Activated CD8-positive, alpha-beta memory T cell treated with anti-CD3 and anti-CD28 coated beads, Interleukin-2, amount 50 U/mL, for 48 hours (primary cell): Measurements from ENCODE around the gene ST3GAL5.

Experiments used
- DNase-seq: peaks from one replicate; pipeline ENCODE4 v3.0.0-alpha.2; 2020

Gene ST3GAL5

DNA sequence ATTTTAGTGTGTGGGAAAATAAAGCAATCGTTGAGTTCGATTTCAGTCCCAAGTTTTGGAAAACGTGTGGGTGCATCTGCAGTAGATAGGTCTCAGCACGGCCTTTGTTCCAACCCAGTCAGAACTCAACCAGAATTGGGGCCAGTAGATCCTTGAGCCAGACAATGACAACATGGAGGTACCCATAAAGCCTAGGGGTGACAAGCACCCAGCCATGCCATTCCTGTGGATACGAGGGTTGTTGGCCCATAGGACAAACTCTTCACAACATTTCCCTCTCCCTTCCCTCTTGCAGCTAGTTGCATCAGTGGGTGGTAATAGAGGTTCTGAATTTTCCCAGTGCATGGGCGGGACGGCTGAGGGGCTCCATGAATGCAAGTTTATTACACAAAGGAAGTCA lies 60.1 kb downstream of the ST3GAL5 start:
- no peak for DNase-seq

DNA sequence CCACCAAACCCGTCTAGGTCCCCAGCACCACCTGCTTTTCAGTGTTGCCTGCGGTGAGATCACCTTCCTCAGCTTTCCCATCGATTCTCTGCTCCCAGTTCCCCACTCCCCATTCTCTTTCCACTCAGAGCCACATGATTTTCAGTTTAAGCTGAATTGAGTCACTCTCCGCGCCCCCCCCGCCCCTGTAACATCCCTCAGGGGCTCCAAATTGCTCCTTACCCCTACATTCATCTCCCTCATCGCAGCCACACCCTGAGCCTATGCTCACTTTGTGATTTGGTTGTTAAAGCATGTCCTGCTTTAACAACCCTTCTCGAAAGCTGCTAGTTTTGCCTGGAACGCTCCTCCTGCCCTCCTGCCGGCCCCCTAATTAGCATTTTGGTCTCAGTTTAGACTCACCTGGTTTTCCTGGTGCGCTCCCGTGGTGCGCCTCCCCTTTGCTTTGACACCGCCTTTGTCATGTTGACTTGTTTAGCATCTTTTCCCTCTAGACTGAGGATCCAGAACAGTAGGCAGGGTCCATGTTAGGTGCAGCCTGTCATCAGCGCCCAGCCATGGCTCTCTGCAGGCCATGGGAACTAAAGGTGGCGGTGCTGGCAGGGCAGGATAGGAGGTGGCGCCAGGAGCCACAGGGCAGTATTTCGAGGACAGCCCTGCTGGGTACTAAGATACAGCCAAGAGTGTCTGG lies 60.8 kb downstream of the ST3GAL5 start:
- no peak for DNase-seq

DNA sequence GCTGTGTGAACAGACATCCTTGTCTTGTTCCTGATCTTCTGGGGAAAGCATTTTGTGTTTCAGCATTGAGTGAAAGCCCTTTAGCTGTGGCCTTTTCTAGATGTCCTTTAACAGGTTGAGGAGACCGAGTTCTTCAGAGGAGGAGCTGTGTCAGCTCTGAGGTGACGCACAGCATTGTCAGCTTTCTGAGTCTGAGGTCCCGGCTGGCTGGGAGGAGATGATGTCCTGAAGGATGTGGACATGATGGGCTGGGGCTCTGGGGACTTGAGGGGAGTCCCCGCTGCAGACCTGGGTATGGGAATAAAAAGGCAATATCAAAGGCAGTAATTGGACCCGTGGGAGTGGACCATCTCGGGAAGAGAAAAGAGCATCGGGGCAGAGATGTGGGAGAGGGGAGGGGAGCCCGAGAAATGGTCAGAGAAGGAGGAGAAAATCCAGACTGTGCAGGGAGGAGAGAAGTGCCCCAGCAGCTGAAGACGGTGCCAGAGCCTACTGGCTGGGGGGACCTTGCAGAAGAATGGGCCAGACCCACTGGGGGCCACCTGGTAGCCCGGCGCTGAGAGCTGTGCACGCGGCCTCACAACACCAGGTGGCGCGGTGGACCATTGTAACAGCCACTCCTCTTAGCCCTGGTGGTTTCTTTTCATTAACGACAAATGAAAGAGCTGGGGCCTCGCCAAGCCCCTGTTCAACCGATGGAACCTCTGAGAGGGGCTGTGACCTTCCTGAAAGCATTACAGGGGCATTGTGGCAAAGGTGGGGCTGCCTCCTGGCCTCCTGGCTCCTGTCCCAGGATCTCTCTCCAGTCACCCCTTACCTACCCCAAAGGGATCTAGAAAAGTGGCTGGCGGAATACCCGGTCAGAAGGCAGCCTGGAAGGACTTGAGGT lies 61.6 kb downstream of the ST3GAL5 start:
- peak; percentile 89 for DNase-seq

DNA sequence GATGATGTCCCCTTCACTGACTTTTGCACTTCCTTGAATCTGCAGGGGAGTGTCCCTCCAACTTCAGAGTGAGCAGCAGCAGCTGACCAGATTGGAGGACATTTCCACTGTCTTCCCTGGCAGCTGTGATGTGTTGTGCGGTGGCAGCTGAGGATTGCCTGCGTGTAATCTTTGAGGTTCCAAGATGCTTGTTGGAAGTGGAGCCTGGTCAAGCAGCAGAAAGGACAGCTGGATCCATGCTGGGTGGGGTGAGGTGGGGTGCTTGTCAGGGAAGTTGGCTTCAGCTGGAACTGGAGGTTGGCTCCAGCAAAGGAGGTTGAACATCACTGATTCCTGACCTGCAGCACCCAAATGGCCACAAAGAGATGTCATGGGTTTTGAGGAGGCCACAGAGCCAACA lies 64.8 kb downstream of the ST3GAL5 start:
- no peak for DNase-seq

DNA sequence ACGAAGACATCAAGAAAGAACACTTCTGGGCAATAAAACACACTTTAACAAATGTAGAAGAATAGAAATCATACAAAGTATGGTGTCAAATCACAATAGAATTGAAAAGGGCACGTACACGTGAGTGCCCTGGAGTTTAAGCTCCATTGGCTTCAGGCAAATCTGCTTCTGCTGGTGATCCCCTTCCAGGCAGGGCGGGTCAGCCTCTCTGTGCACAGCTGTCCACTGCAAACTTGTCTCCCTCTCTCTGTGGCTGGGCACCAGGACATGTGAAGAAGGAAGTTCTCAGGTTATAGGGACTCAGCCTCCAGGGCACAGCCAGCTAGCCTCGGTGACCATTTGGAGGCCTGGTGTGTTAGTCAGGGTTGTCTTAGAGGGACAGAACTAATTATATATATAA lies 66.0 kb downstream of the ST3GAL5 start:
- DNase-seq, result no peak

DNA sequence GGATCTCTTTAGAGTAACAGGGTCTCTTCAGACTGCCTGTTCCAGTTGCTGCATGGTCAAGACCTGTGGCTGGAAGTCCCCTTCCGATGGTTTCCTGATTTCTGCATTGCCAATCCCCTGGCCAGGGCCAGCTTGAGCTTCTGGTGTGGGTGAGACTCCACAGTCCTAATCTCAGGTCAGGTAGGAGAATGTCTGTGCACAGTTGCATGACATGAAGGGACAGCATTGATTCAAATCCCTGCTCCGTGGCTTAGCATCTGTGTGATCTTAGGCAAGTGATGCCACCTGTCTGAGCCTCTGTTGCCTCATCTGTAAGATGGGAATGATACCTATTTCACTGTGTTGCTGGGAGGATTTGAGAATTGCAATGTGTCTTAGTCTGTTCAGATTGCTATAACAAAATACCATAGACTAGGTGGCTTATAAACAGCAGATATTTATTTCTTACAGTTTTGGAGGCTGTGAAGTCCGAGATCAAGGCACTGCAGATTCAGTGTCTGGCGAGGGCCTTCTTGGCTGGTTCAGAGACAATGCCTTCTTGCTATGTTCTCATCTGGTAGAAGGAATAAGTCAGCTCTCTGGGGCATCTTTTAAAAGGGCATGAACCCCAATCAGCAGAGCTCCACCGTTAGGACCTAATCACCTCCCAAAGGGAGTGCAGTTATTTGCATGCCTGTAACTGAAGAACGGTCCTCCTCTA lies 68.8 kb downstream of the ST3GAL5 start:
- no peak for DNase-seq

DNA sequence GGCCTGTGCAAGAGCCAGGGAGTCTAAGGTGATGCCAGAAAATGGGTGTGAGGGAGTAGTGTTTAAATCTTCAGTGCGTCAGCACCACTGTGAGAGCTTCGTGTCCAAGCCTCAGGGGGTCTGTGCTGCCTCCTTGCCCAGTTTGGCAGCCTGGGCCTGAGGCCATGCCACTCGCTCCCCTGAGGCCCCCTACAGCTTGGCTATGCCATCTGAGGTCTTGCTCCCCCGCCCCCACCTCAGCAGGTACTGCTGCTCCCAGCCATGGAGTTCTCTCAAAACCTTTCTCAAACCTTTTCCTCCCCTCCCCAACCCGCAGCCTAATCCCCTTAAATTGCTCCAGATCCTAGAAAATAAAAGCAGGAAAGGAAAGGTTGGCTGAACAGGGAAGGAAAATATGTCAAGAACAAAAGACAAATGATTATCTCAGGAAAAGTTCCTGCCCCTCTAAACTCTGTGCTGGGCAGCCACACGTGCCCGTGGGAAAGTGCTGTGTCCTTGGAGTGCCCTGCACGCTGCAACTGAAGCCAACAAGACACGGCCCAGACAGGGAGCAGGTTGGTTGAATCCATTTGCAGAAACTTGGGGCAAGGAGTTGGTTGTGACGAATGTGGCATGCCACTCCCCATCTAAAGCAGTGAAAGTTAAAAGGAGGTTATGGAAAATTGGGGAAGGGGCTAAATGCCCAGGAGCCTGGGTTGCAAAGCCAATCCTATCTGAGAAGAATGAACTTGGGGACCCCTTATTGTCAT lies 73.8 kb downstream of the ST3GAL5 start:
- DNase-seq, result no peak

DNA sequence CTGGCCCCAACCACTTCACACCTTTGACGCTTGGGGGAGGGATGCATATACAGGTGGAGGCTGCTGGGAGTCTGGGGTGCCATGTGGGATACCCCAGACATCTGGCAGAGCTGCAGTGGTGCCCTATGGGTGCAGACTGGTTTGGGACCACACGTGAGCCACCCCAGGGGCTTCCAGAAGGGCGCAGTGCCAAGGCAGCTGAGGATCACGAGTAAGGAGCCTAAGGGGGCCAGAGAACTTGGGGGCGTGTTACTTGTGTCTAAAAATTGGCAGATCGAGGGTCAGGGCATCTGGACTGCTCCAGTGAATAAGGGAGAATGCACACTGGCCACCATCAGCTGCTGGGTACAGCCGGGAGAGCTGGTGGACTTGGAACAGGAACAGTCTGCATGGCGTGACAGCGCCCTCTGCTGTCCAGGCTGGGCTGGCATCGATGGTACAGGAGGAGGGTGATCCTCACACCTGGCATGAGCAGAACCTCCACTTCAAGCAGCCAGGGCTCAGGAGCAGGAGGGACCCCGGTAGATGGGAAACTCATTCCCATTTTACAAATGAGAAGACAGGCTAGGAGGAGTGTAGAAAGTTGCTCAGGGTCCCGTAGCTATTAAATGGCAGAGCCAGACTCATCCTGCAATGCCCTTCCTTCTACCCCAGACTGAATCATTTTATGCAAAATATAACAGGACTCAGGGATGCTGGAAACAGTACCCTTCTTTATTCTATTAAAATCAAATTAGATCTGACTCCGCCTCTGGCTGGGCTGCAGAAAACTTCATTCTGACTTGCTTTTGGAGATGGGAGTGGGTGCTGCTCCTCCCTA lies 74.6 kb downstream of the ST3GAL5 start:
- DNase-seq, result peak; percentile 96

DNA sequence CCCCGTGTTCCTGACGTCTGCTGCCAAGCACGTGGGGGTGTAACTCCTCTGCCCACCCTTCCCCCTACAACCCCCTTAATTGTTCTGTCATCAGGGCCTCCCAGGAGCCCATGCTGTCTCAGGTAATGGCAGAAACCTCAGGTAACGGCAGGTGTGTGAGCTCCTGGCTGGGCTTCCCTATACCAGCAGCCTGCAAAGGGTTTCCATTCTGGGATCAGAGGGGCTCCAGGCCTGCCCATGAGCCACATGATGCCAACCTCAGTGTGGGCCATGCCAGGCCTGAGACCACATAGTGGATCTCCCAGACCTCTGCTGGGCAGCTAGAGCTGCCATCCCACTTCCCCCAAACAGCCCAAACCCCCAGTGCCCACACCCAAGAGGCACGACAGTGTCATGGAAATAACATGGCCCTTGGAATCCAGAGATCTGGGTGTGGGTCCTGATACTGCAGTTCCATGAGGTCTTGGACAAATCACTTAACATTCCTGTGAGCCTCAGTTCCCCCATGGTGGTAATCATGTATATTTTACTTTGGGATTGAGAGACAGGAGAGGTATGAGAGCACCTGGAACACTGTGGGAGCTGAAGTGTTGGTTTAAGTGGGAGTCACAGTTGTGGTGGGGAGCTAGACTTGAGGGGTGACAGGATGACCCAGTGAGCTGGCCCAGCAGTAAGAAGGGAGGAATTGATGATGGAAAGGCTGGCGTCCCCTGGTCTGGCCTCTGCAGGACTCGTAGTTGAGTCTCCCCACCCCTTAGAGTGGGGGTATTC lies 75.4 kb downstream of the ST3GAL5 start:
- no peak for DNase-seq

DNA sequence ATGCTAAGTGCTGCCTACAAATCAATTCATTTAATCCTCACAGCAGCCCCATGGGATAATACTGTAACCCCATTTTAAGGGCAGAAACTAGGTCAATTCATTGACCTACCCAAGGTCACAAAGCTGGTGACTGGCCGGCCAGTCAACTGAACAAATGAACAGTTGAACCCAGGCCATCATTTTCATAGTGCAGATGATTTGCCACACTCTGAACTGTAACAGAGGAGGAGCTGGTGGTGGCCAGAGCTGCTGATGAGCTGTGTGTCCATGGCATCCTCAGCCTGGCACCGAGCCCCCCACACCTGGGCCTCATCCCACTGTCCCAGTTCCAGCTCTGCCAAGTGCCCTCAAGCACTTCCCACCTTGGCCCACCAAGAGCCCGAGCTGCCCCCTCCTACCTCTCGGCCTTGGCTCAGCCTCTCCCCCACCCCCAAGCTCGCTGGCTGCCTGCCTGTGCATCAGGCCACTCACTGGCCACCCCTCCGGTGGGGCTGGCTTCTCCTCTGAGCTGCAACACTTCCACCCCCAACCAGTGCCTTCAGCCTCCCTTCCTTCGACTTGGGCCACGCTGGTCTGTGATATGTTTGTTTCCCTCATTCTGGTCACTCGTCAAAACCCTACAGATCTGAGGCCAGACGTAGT lies 76.6 kb downstream of the ST3GAL5 start:
- DNase-seq, result no peak

DNA sequence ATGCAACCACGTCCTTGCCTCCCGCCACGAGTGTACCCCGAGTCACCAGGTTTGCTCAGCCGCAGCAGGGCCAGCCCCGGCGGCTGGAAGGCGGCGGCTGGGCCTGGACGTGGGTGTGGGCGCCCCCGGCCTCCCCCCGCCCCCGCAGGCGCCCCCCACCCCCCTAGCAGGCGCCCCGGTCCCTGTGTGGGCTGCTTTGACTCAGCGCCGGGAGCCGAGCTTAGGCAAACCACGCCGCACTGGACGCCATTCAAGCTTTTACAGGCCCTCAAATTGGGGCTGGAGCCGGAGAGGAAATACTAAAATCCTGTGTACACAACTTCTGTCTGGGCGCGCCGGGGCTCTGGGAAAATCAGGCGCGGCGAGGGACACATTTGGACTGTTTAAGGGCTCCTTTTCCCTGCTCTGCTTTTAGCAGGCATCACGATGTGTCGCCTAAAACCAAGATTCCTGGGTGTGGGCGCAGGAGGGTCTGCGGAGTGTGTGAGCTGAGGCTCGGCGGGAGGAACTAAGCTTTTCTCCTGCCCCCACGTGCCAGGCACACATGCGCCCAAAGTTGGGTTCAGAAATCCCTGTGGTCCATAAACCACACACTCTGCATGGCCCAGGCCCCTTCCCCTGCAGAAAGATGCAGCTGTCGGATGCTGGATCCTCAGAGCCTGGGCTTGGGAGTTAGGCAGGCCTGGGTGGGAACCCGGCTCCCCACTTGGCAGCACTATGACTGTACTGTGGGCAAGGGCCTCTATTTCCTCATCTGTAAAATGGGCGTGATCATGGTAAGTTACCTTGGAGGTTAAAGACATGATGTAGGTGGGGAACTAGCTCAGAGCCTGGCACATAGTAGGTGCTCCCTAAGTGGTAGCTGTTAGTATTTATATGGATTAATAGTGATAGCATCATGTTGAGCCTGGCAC lies 77.4 kb downstream of the ST3GAL5 start:
- no peak for DNase-seq

DNA sequence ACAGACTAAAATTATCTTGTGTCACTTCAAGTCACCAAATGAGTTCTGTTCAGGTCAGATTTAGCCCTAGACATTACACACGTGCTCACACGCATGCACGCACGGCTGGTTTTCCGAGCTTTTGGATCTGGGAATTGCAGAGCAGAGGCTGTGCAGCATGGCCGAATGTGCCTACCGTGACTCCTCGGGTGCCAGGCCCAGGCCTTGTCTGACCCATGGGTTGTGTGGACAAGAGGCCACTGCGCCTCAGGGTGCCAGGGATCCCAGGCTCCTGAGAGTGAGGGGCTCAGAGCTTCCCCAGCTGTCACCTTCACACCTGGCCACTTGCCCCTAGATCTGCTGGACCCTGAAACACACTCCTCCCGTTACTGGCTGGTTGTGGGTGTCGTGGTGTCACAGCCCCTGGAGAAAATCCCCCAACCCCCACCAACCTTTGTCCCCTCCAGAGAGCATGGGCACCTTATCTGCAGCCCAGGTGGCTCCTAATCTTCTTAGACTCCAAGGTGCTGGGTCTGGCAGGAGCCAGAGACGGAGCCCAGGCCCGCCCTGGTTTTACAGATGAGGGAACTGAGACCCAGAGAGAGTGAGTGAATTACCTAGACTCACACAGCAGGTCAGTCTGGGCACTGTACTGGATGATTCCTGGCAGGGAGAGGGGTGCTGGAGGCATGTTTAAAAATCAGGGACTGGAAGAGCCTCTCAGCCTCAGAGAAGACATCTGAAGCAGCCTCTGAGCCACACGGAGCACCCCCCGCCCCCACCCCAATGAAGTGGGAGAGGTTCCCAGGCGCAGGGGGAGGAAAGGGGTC lies 78.2 kb downstream of the ST3GAL5 start:
- DNase-seq, result no peak

DNA sequence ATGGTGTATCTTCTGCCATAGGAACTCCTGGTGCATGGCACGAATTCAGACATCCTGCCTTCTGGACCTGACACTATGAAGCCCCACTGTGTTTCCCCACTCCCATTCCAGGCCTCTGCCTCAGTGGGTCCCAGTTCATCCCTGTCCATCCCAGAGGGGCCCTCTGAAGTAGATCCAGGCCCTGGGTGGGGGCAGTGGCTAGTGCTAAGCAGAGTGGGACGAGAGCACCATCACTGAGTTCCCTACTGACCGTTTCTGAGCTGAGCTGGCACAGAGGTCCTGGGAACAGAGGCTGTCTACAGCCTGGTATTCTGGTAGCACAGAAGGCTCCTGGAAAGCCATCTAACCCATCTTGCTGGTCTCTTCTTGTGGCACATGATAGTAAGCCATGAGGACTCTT lies 81.0 kb downstream of the ST3GAL5 start:
- peak; percentile 23 for DNase-seq

DNA sequence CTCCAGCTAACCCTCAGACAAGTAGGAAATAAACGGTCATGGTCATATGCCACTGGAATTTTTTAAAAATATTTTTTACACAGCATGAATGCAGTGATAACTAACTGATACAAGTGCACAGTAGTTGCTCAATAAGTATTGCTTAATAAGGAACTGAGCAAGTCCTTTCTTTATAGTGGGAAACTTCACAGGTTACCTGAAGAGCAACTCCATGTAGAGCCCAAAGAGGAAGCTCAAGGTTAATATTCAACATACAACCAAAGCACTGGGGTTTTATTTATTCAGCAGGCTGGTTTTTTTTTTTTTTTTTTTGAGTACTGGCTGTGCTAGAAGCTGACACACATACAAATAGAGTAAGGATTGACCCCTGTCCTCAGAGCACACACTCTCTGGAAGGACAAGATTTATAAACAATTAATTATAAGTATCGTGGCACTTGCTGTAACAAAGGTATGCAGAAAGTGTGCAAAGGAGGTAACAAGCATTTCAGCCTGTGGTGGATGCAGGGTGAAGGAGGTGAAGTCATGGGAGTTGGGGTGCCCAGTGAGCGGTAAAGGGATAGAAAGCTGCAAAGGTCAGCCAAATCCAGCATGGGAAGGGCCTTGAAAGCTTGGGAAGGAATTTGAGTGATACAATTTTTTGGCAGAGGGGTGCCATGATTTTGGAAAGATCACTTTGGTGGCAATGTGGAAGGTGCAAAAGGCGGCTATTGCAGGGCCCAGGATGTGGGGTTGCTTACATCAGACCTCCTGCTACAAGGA lies 82.3 kb downstream of the ST3GAL5 start:
- no peak for DNase-seq

DNA sequence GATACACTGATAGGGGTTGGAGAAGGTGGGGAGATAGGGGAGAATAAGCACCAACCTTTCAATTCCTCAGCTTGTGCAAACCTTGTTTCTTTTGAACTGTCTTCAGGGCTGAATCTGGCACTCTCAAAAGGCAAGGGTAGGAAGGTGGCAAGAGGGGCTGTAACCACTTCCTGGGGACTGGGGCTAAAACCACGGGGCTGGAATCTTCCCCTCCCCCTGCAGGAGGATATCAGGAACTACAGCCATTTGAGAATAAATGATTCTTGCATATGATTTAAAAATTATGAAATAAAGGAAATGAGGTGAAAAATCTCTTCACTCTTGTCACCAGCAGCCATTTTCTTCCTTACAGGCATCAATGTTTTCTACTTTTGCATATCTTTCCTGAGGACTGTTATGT lies 84.2 kb downstream of the ST3GAL5 start:
- peak; percentile 53 for DNase-seq

DNA sequence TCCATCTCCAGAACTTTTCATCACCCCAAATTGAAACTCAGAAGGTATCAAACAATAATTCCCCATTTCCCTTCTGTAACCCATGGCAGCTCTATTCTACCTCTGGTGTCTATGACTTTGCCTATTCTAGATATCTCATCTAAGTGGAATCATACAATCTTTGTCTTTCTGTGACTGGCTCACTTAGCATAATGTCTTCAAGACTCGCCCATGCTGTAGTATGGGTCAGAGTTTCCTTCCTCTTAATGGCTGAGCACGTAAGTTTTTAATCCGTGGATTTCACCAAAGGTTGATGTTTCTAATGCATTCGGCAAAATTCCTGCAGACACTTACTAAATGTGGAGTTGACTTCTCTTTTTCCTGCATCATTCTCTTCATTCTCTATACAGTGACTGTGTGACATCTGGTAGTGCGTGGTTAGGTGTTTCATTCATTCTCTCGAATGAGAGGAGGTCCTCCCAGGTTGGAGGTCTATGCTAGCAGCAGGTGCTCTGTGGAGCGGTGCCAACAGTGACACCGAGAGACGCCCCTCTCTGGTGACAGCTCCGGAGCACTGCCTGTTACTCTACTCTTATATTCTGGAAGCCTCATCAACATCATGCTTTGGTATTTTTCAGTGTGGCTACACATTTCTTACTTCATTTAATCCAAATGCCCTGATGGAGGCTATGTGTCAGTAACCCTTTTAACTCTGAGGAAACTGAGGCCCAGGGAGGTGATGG lies 84.9 kb downstream of the ST3GAL5 start:
- DNase-seq, result peak; percentile 47
